Measurements from ENCODE around the gene KCNJ6.

DNA sequence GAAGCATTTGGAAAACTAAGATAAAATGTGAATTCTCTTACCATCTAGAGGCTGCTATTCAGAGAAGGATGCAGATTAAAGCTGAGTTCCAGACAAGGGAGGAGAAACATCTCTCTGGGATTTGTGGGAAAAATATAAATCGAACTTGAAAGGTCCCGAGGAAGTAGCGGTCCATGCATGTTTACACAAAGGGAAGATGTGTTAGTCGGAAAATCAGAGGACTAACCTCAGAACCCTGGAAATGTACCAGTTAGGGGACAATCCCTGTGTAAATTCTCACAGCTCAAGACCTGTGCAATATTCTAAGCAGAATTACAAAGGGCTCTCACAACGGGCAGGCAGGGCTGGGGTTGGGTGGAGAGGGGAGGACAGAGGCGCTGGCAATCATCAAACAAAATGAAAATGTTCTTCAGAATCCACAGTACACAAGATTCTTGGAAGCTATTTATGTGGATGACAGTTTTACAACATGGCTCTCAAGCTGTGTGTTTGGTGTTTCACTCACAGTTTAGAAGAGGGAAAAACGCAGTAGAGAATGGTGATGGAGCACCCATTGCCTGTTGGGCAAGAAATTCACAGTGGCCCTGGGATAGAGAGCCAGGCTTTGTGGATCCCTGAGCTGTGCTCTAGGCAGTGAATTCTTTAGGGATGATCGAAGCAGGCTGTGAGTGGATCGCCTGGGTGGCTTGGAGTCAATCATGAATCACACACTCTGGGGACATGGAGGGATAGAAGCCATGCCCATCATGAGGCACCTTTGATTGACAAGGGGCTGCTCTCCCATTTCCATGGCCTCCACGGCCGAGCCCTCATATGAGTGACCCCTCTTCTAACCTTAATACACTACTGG, 47.6 kb downstream of the KCNJ6 start:
- TF ChIP-seq, protein P1, sequence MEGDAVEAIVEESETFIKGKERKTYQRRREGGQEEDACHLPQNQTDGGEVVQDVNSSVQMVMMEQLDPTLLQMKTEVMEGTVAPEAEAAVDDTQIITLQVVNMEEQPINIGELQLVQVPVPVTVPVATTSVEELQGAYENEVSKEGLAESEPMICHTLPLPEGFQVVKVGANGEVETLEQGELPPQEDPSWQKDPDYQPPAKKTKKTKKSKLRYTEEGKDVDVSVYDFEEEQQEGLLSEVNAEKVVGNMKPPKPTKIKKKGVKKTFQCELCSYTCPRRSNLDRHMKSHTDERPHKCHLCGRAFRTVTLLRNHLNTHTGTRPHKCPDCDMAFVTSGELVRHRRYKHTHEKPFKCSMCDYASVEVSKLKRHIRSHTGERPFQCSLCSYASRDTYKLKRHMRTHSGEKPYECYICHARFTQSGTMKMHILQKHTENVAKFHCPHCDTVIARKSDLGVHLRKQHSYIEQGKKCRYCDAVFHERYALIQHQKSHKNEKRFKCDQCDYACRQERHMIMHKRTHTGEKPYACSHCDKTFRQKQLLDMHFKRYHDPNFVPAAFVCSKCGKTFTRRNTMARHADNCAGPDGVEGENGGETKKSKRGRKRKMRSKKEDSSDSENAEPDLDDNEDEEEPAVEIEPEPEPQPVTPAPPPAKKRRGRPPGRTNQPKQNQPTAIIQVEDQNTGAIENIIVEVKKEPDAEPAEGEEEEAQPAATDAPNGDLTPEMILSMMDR (IDR thresholded peaks at IDR 0.05; ENCODE audit: insufficient read depth, low read length, poor library complexity, severe bottlenecking): no peak
- TF ChIP-seq EZH2phosphoT487 (conservative IDR thresholded peaks at IDR 0.05; ENCODE audit: low read length): no peak

All from SU-DHL-6 (cell line).